IMR-90 (cell line): ENCODE measurements around the gene TMSB15C. TPM values are rescaled to one million over a fixed set of nuclear protein-coding genes. Genes with fewer than 3 reads are reported as not detected.

Source experiments
- ATAC-seq: fragments of 200-7000 bp; cut with Tn5 transposase; 2 replicates; pipeline ENCODE4 v1.9.1; 2020; ENCODE audit warnings: low read depth, mild to moderate bottlenecking, moderate library complexity
- BruUV-seq: library from RNA; stranded (reverse); fragments of 400-500 nt; replicated peaks from 2 replicates; lab custom pipeline; 2021; lab: Mats Ljungman, UMichigan
- CTCF ChIA-PET: fragments of 300-600 bp; formaldehyde crosslinking; extraction: SDS; loops from one replicate; lab custom pipeline; 2021; ENCODE audit warnings: antibody characterized with exemption; lab: Yijun Ruan, JAX
- POLR2A ChIA-PET: fragments of 300-600 bp; sonication (Branson Sonifier 250); formaldehyde crosslinking; loops from one replicate; lab custom pipeline; 2022; ENCODE audit warnings: antibody characterized with exemption; ENCODE audit not compliant: unreplicated experiment; lab: Charles Lee
- DNase-seq: peaks from one replicate; pipeline ENCODE4 v3.0.0; 2013
- H2AFZ ChIP-seq: replicated peaks from 2 replicates; pipeline ENCODE3; 2013; ENCODE audit warnings: low read length, mild to moderate bottlenecking; ENCODE audit not compliant: poor library complexity
- H2AK5ac ChIP-seq: 2 replicates; pipeline ENCODE4 v1.6.1; 2013; ENCODE audit warnings: low read depth, low read length, inconsistent platforms
- H2AK9ac ChIP-seq: replicated peaks from 2 replicates; pipeline ENCODE3; 2013; ENCODE audit warnings: mild to moderate bottlenecking, low read depth, low read length, moderate library complexity; ENCODE audit not compliant: poor library complexity
- H2BK120ac ChIP-seq: 2 replicates; pipeline ENCODE4 v1.6.1; 2013; ENCODE audit warnings: low read depth, low read length, inconsistent platforms
- H2BK15ac ChIP-seq: 3 replicates; pipeline ENCODE4 v1.6.1; 2013; ENCODE audit warnings: low read depth, low read length, inconsistent platforms
- H2BK20ac ChIP-seq: 2 replicates; pipeline ENCODE4 v1.6.1; 2013; ENCODE audit warnings: low read depth, mild to moderate bottlenecking, inconsistent platforms, low read length, moderate library complexity
- H2BK5ac ChIP-seq: 2 replicates; pipeline ENCODE4 v1.6.1; 2013; ENCODE audit warnings: mild to moderate bottlenecking, low read depth, low read length, inconsistent platforms; ENCODE audit not compliant: poor library complexity, severe bottlenecking
- H3K14ac ChIP-seq: replicated peaks from 2 replicates; pipeline ENCODE4 v1.6.1; 2013; ENCODE audit warnings: low read depth, low read length, inconsistent platforms
- H3K18ac ChIP-seq: 2 replicates; pipeline ENCODE4 v1.6.1; 2013; ENCODE audit warnings: low read depth, low read length, control low read depth
- H3K23ac ChIP-seq: 2 replicates; pipeline ENCODE4 v1.6.1; 2013; ENCODE audit warnings: low read depth, low read length, inconsistent platforms
- H3K27ac ChIP-seq: 2 replicates; pipeline ENCODE4 v1.5.1; 2013; ENCODE audit warnings: mild to moderate bottlenecking, control low read depth, low read length; ENCODE audit not compliant: insufficient read depth
- H3K27me3 ChIP-seq: 2 replicates; pipeline ENCODE4 v1.6.1; 2013; ENCODE audit warnings: low read length; ENCODE audit not compliant: control insufficient read depth, insufficient read depth
- H3K36me3 ChIP-seq: 2 replicates; pipeline ENCODE4 v1.6.1; 2013; ENCODE audit warnings: low read length, mixed read lengths; ENCODE audit not compliant: control insufficient read depth, insufficient read depth
- H3K4ac ChIP-seq: 2 replicates; pipeline ENCODE4 v1.6.1; 2013; ENCODE audit warnings: low read depth, low read length, inconsistent platforms
- H3K4me1 ChIP-seq: 2 replicates; pipeline ENCODE4 v1.6.1; 2013; ENCODE audit warnings: low read length, mixed read lengths; ENCODE audit not compliant: control insufficient read depth, insufficient read depth
- H3K4me2 ChIP-seq: 2 replicates; pipeline ENCODE4 v1.6.1; 2013; ENCODE audit warnings: low read depth, mild to moderate bottlenecking, control low read depth, low read length, moderate library complexity
- H3K4me3 ChIP-seq: 2 replicates; pipeline ENCODE4 v1.5.1; 2013; ENCODE audit warnings: low read depth, mild to moderate bottlenecking, control low read depth, low read length, moderate library complexity; ENCODE audit not compliant: insufficient read depth
- H3K56ac ChIP-seq: 2 replicates; pipeline ENCODE4 v1.6.1; 2013; ENCODE audit warnings: low read length, inconsistent platforms; ENCODE audit not compliant: insufficient read depth; ENCODE audit errors: extremely low read depth
- H3K79me1 ChIP-seq, 2 experiments: 2 replicates each; pipeline ENCODE4 v1.6.1; 2013; ENCODE audit warnings: low read length in 2 of 2, inconsistent platforms in 1 of 2, low read depth in 1 of 2
- H3K9ac ChIP-seq: 2 replicates; pipeline ENCODE4 v1.6.1; 2013; ENCODE audit warnings: low read depth, low read length, control low read depth
- H3K9me1 ChIP-seq: 2 replicates; pipeline ENCODE4 v1.6.1; 2013; ENCODE audit warnings: low read length, inconsistent platforms; ENCODE audit not compliant: insufficient read depth
- H3K9me3 ChIP-seq: 2 replicates; pipeline ENCODE4 v1.6.1; 2013; ENCODE audit warnings: low read length; ENCODE audit not compliant: control insufficient read depth, insufficient read depth
- H4K20me1 ChIP-seq: 2 replicates; pipeline ENCODE4 v1.6.1; 2013; ENCODE audit warnings: low read length, inconsistent platforms; ENCODE audit not compliant: insufficient read depth
- H4K5ac ChIP-seq: 2 replicates; pipeline ENCODE4 v1.6.1; 2013; ENCODE audit warnings: mild to moderate bottlenecking, low read depth, low read length, control low read depth
- H4K8ac ChIP-seq, 2 experiments: 2 replicates each; pipeline ENCODE4 v1.6.1; 2013; ENCODE audit warnings: low read depth in 2 of 2, low read length in 2 of 2, control low read depth in 1 of 2, inconsistent platforms in 1 of 2
- H4K91ac ChIP-seq: 2 replicates; pipeline ENCODE4 v1.6.1; 2013; ENCODE audit warnings: low read depth, low read length, inconsistent platforms; ENCODE audit not compliant: insufficient read depth
- BHLHE40 ChIP-seq: fragments of 150-350 bp; IDR thresholded peaks from 2 replicates; pipeline ENCODE4 v1.6.1; 2016; ENCODE audit warnings: mild to moderate bottlenecking, low read depth, low read length
- CEBPB ChIP-seq: IDR thresholded peaks from 2 replicates; pipeline ENCODE4 v1.6.1; 2012; ENCODE audit warnings: low read depth, low read length, improper control_type of control experiment
- CHD1 ChIP-seq: IDR thresholded peaks from 2 replicates; pipeline ENCODE4 v1.6.1; 2012; ENCODE audit warnings: low read depth, low read length, improper control_type of control experiment
- CTCF ChIP-seq: conservative IDR thresholded peaks from 2 replicates; pipeline ENCODE4 v1.5.1; 2012; ENCODE audit warnings: mild to moderate bottlenecking, low read depth, low read length, improper control_type of control experiment
- ELK1 ChIP-seq: fragments of 150-350 bp; IDR thresholded peaks from 2 replicates; pipeline ENCODE4 v1.6.1; 2016; ENCODE audit warnings: low read depth, mild to moderate bottlenecking, low read length, moderate library complexity, borderline replicate concordance
- FOS ChIP-seq: fragments of 150-350 bp; IDR thresholded peaks from 2 replicates; pipeline ENCODE4 v1.6.1; 2016; ENCODE audit warnings: low read depth, low read length
- MAFK ChIP-seq: IDR thresholded peaks from 2 replicates; pipeline ENCODE4 v1.6.1; 2012; ENCODE audit warnings: low read depth, low read length, improper control_type of control experiment
- MAZ ChIP-seq: IDR thresholded peaks from 2 replicates; pipeline ENCODE4 v1.6.1; 2012; ENCODE audit warnings: low read depth, mild to moderate bottlenecking, low read length, improper control_type of control experiment, moderate library complexity, borderline replicate concordance
- MXI1 ChIP-seq: IDR thresholded peaks from 2 replicates; pipeline ENCODE4 v1.6.1; 2012; ENCODE audit warnings: low read depth, mild to moderate bottlenecking, low read length, moderate library complexity, borderline replicate concordance
- NFE2L2 ChIP-seq: fragments of 150-350 bp; IDR thresholded peaks from 2 replicates; pipeline ENCODE4 v1.6.1; 2016; ENCODE audit warnings: low read depth, mild to moderate bottlenecking, low read length
- POLR2A ChIP-seq: IDR thresholded peaks from 2 replicates; pipeline ENCODE4 v1.6.1; 2012; ENCODE audit warnings: mild to moderate bottlenecking, low read depth, low read length
- RAD21 ChIP-seq: IDR thresholded peaks from 2 replicates; pipeline ENCODE4 v1.6.1; 2012; ENCODE audit warnings: low read length, improper control_type of control experiment
- RCOR1 ChIP-seq: IDR thresholded peaks from 2 replicates; pipeline ENCODE4 v1.6.1; 2012; ENCODE audit warnings: mild to moderate bottlenecking, low read length, improper control_type of control experiment; ENCODE audit not compliant: insufficient replicate concordance
- SMC3 ChIP-seq: fragments of 150-350 bp; IDR thresholded peaks from 2 replicates; pipeline ENCODE4 v1.6.1; 2016; ENCODE audit warnings: low read depth, mild to moderate bottlenecking, antibody characterized with exemption, low read length, moderate library complexity
- USF2 ChIP-seq: fragments of 150-350 bp; IDR thresholded peaks from 2 replicates; pipeline ENCODE4 v1.6.1; 2017; ENCODE audit warnings: mild to moderate bottlenecking, antibody characterized with exemption, low read length, low read depth
- WGBS, 2 experiments: methylation state at CpG; one replicate each; pipeline versions ENCODE4 v1.1.5 to v1.1.7; 2013; ENCODE audit warnings: missing lambda C conversion rate in 2 of 2; ENCODE audit not compliant: insufficient read length in 1 of 2; ENCODE audit errors: extremely low coverage in 2 of 2; 5-methylcytosine and 5-hydroxymethylcytosine counted together
- dilution Hi-C: fragments of 300-500 bp; cut with HindIII; formaldehyde crosslinking; loops from one replicate; pipeline ENCODE4 v1.14.3; 2018; ENCODE audit warnings: low sequenced_read_pairs; ENCODE audit not compliant: unreplicated experiment
- in situ Hi-C: fragments of 300-500 bp; cut with MboI; formaldehyde crosslinking; loops from 3 replicates; pipeline ENCODE4 v1.14.3; 2019; ENCODE audit warnings: low sequenced_read_pairs, inconsistent platforms, mixed read lengths
- intact Hi-C: fragments of 100-400 bp; cut with micrococcal nuclease; formaldehyde crosslinking; loops from 2 replicates; pipeline ENCODE4 v1.10.0; 2022
- polyA plus RNA-seq, 3 experiments: library from polyadenylated mRNA; depleted of rRNA; stranded (reverse); fragments of >200 nt; gene quantifications; 2 replicates each; pipeline ENCODE4 v1.2.3, GENCODE V29; 2012; ENCODE audit warnings: low replicate concordance in 1 of 3
- total RNA-seq: library from RNA; depleted of rRNA; stranded (reverse); fragments of >200 nt; gene quantifications from 2 replicates; pipeline ENCODE4 v1.2.3, GENCODE V29; 2012

Gene TMSB15C
- total and polyA plus RNA-seq, 2 of the 4 experiments (the other 2 are of a cell fraction), result 1.9 to 2.0 TPM

DNA sequence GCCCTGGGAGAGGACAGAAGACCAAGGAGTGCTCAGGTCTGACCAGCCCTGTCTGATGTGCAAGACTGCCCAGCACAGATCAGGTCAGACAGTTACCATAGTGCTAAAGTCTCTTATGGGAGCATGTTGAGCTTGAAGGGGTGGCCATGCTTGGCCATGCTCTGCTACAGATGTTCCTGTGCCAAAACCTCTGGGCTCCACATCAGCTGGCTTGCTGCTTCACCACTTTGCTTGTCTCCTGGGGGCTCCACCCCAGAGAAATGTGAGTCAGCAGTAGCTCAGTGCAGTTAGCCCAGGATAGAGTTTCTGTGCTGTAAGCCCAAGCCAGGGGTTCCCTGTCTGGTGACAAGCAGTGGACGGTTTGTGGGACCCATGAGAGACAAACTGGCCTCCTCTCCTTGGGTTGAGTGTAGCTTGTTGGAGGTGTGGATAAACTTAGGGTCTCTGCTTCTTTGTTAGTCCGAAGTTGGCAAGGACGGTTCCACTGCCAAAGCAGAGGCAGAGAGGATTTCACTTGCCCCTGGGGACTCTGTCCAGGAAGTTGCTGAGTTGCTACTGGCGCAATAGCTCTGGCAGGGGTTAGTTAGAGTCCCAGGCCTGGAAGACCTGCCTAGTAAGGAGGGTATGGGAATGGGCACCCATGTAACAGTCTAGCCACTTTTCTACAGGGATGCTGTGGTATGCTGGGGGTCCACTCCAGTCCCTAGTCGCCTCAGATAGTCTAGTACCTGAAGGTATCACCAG is 8.7 kb upstream of the TMSB15C start:
- Histone ChIP-seq H3K14ac (no peak overlapping the region), H3K4me1 (no peaks in the 10 kb centered on the region), H4K5ac (no peak overlapping the region), H2BK15ac (no peak overlapping the region), H2AFZ (no peak overlapping the region), H3K4me2 (no peak overlapping the region), H3K4ac (no peak overlapping the region), H4K8ac (no peak overlapping the region), H2BK20ac (no peak overlapping the region), H3K27ac (no peak overlapping the region), H3K79me1 (no peaks in the 10 kb centered on the region), H4K91ac (no peak overlapping the region), H3K27me3 (peaks cover 2% of the 10 kb centered on the region), H3K9me1 (no peaks in the 10 kb centered on the region), H2BK5ac (no peak overlapping the region), H3K9ac (no peak overlapping the region), H2BK120ac (no peak overlapping the region), H3K18ac (no peak overlapping the region), H3K9me3 (no peaks in the 10 kb centered on the region), H3K4me3 (no peak overlapping the region), H2AK5ac (no peak overlapping the region), H3K23ac (no peak overlapping the region), H3K36me3 (no peaks in the 10 kb centered on the region), H3K56ac (no peak overlapping the region), H4K20me1 (no peaks in the 10 kb centered on the region), H2AK9ac (no peak overlapping the region)
- no peak for TF ChIP-seq SMC3
- TF ChIP-seq MAFK, result no peak
- no peak for TF ChIP-seq MAZ
- no peak for TF ChIP-seq FOS
- no peak for TF ChIP-seq USF2
- no peak for TF ChIP-seq POLR2A
- TF ChIP-seq RCOR1, result no peak
- no peak for TF ChIP-seq CTCF
- no peak for TF ChIP-seq NFE2L2
- no peak for TF ChIP-seq CEBPB
- no peak for TF ChIP-seq RAD21
- TF ChIP-seq BHLHE40, result no peak
- no peak for TF ChIP-seq CHD1
- no peak for TF ChIP-seq ELK1
- no peak for TF ChIP-seq MXI1
- no CpG with 5 or more reads among the region's 5 CpGs for WGBS, 2 experiments
- in situ Hi-C loops (no loop called here), intact Hi-C loops (no loop called here), dilution Hi-C loops (no loop called here)
- BruUV-seq, result no TSS peak
- no peak for DNase-seq
- CTCF ChIA-PET, result no interaction called here
- POLR2A ChIA-PET, result no interaction called here
- no peak for ATAC-seq
